Caco-2 (cell line): Measurements from ENCODE around the gene HSFX3. TPM values are rescaled to one million over a fixed set of nuclear protein-coding genes. Genes with fewer than 3 reads are reported as not detected.
"Not testable (repeated sequence)": the region's sequence is repeated elsewhere in the genome, so short reads cannot be mapped to it uniquely, and the experiment has no call there.

Source experiments
- BruUV-seq: library from RNA; stranded (reverse); fragments of 400-500 nt; replicated peaks from 2 replicates; lab custom pipeline; 2021; lab: Mats Ljungman, UMichigan
- CTCF ChIA-PET: fragments of 300-600 bp; sonication (Branson Sonifier 250); formaldehyde crosslinking; loops from one replicate; lab custom pipeline; 2022; ENCODE audit warnings: antibody characterized with exemption; lab: Charles Lee
- POLR2A ChIA-PET: fragments of 300-600 bp; sonication (Branson Sonifier 250); formaldehyde crosslinking; loops from one replicate; lab custom pipeline; 2022; ENCODE audit warnings: antibody characterized with exemption; lab: Charles Lee
- DNase-seq, 2 experiments: peaks; one replicate each; pipeline versions ENCODE4 v3.0.0 to v3.0.0-alpha.2; 2020 to 2022
- H3K27me3 ChIP-seq: replicated peaks from 2 replicates; pipeline ENCODE4 v1.6.0; 2011; ENCODE audit warnings: low read length; ENCODE audit not compliant: control insufficient read depth, insufficient read depth
- H3K36me3 ChIP-seq: 2 replicates; pipeline ENCODE4 v1.5.1; 2011; ENCODE audit warnings: low read length; ENCODE audit not compliant: control insufficient read depth, insufficient read depth
- H3K4me1 ChIP-seq: fragments of 250-450 bp; sonication (Bioruptor Pico); 2 replicates; pipeline ENCODE4 v1.5.1; 2020; ENCODE audit warnings: mild to moderate bottlenecking
- H3K4me3 ChIP-seq: 2 replicates; pipeline ENCODE4 v1.5.1; 2011; ENCODE audit warnings: low read depth, mild to moderate bottlenecking, control low read depth, low read length
- H3K9me3 ChIP-seq: fragments of 250-450 bp; sonication (Bioruptor Pico); 2 replicates; pipeline ENCODE4 v1.5.1; 2020; ENCODE audit warnings: mild to moderate bottlenecking, moderate library complexity
- H3K27ac Mint-ChIP-seq: one replicate; pipeline ENCODE4 v1.8.0; 2022; ENCODE audit warnings: mixed read lengths; ENCODE audit not compliant: unreplicated experiment
- H3K27me3 Mint-ChIP-seq: one replicate; pipeline ENCODE4 v1.8.0; 2022; ENCODE audit warnings: mixed read lengths; ENCODE audit not compliant: insufficient read depth, unreplicated experiment
- H3K36me3 Mint-ChIP-seq: one replicate; pipeline ENCODE4 v1.8.0; 2022; ENCODE audit warnings: mild to moderate bottlenecking, mixed read lengths; ENCODE audit not compliant: insufficient read depth, unreplicated experiment
- H3K4me1 Mint-ChIP-seq: one replicate; pipeline ENCODE4 v1.8.0; 2022; ENCODE audit warnings: low read depth, mixed read lengths; ENCODE audit not compliant: unreplicated experiment
- H3K4me3 Mint-ChIP-seq: one replicate; pipeline ENCODE4 v1.8.0; 2022; ENCODE audit warnings: mild to moderate bottlenecking, moderate library complexity, mixed read lengths; ENCODE audit not compliant: unreplicated experiment
- H3K9me3 Mint-ChIP-seq: one replicate; pipeline ENCODE4 v1.8.0; 2022; ENCODE audit warnings: mixed read lengths; ENCODE audit not compliant: unreplicated experiment
- CTCF ChIP-seq, 2 experiments: fragments of 200-600 bp in 1 of 2; IDR thresholded peaks; 1 replicate in 1 of 2; 2 replicates in 1 of 2; pipeline versions ENCODE4 v1.5.1 to v1.8.0; 2011 to 2022; ENCODE audit warnings: antibody characterized with exemption in 1 of 2, control low read depth in 1 of 2, inconsistent platforms in 1 of 2, low read depth in 1 of 2, low read length in 1 of 2, mild to moderate bottlenecking in 1 of 2, moderate library complexity in 1 of 2; ENCODE audit not compliant: insufficient read depth in 1 of 2, severe bottlenecking in 1 of 2, unreplicated experiment in 1 of 2
- intact Hi-C: fragments of 100-400 bp; cut with micrococcal nuclease; formaldehyde crosslinking; loops from one replicate; pipeline ENCODE4 v1.10.0; 2022; ENCODE audit not compliant: unreplicated experiment
- total RNA-seq: library from RNA; stranded (reverse); gene quantifications from 2 replicates; pipeline ENCODE4 v1.2.3, GENCODE V29; 2022

Gene HSFX3
- total RNA-seq, 1 experiment from 2014 or later, result not detected

- H3K36me3 ChIP-seq, H3K4me3 Mint-ChIP-seq, H3K4me3 ChIP-seq, BruUV-seq, H3K9me3 Mint-ChIP-seq, H3K27me3 Mint-ChIP-seq, H3K4me1 Mint-ChIP-seq, H3K27me3 ChIP-seq, H3K9me3 ChIP-seq, intact Hi-C loops, POLR2A ChIA-PET, H3K27ac Mint-ChIP-seq, H3K36me3 Mint-ChIP-seq, CTCF ChIA-PET: not testable (repeated sequence)
- peaks cover 13% of the 10 kb centered on the region for H3K4me1 ChIP-seq
- DNase-seq, result peak; percentile 43 to 44
These were observed 24.3 kb downstream of the HSFX3 start for GRCh38 chrX:149525389-149525788.

GRCh38 chrX:149522916-149523315, 26.8 kb downstream of the HSFX3 start:
- intact Hi-C loops, result loop anchor here (1.0 kb wide), 1 partner anchor 11 kb away; no protein-coding TSS in a partner anchor
- Mint-ChIP-seq H3K4me1 (no peaks in the 10 kb centered on the region), H3K27me3 (no peaks in the 10 kb centered on the region), H3K36me3 (no peaks in the 10 kb centered on the region), H3K9me3 (no peaks in the 10 kb centered on the region), H3K27ac (peak overlapping the region; percentile 55), H3K4me3 (no peak overlapping the region)
- ChIA-PET POLR2A (interaction anchor here (1.1 kb wide), 1 partner anchor 11 kb away, joined by 3 read pairs; no protein-coding TSS in a partner anchor), CTCF (no interaction called here)
- H3K4me1 ChIP-seq, result peaks cover 13% of the 10 kb centered on the region
- TF ChIP-seq CTCF (IDR thresholded peaks at IDR 0.05; ENCODE audit: insufficient read depth in 1 of 2, low read depth in 1 of 2, low read length in 1 of 2, severe bottlenecking in 1 of 2, unreplicated experiment in 1 of 2), result no peak
- no peaks in the 10 kb centered on the region for H3K36me3 ChIP-seq
- H3K9me3 ChIP-seq, result no peaks in the 10 kb centered on the region
- no peak overlapping the region for H3K4me3 ChIP-seq
- no peaks in the 10 kb centered on the region for H3K27me3 ChIP-seq
- no TSS peak for BruUV-seq
- DNase-seq, result peak in 1 of 2 experiments; percentile 27

- H3K9me3 Mint-ChIP-seq, result no peaks in the 10 kb centered on the region
- H3K36me3 ChIP-seq, result no peaks in the 10 kb centered on the region
- POLR2A ChIA-PET, result no interaction called here
These were observed 28.3 kb downstream of the HSFX3 start for GRCh38 chrX:149521438-149521837.

GRCh38 chrX:149520636-149521277, 29.0 kb downstream of the HSFX3 start:
- H3K36me3 ChIP-seq, H3K4me3 Mint-ChIP-seq, H3K27me3 Mint-ChIP-seq, BruUV-seq, H3K4me3 ChIP-seq, CTCF ChIA-PET, POLR2A ChIA-PET, H3K27ac Mint-ChIP-seq, H3K4me1 Mint-ChIP-seq, H3K9me3 Mint-ChIP-seq, H3K36me3 Mint-ChIP-seq, DNase-seq, intact Hi-C loops, H3K27me3 ChIP-seq, H3K9me3 ChIP-seq: not testable (repeated sequence)
- H3K4me1 ChIP-seq, result peaks cover 13% of the 10 kb centered on the region

More at GRCh38 chrX:149521438-149521837, 28.3 kb downstream of the HSFX3 start:
- DNase-seq, result no peak
- no peaks in the 10 kb centered on the region for H3K27me3 Mint-ChIP-seq
- no TSS peak for BruUV-seq
- H3K4me1 ChIP-seq, result peaks cover 13% of the 10 kb centered on the region
- no peak overlapping the region for H3K4me3 Mint-ChIP-seq
- no peaks in the 10 kb centered on the region for H3K36me3 Mint-ChIP-seq
- CTCF ChIA-PET, result no interaction called here
- intact Hi-C loops, result no loop called here
- H3K4me3 ChIP-seq, result no peak overlapping the region
- H3K27ac Mint-ChIP-seq, result no peak overlapping the region
- H3K27me3 ChIP-seq, result no peaks in the 10 kb centered on the region
- no peak for TF ChIP-seq CTCF (IDR thresholded peaks at IDR 0.05; ENCODE audit: insufficient read depth in 1 of 2, low read depth in 1 of 2, low read length in 1 of 2, severe bottlenecking in 1 of 2, unreplicated experiment in 1 of 2)
- no peaks in the 10 kb centered on the region for H3K9me3 ChIP-seq
- no peaks in the 10 kb centered on the region for H3K4me1 Mint-ChIP-seq
